ENCODE results near the gene EP400. TPM values are rescaled to one million over a fixed set of nuclear protein-coding genes. Genes with fewer than 3 reads are reported as not detected.

The EP400 gene
- total RNA-seq, 1 experiment from 2014 or later: 61.7 TPM

GRCh38 chr12:132125736-132126135, 176.0 kb downstream of the EP400 start:
- no peak overlapping the region for H2AFZ ChIP-seq (ENCODE audit: low read length)
- no peak overlapping the region for H3K4me2 ChIP-seq (ENCODE audit: insufficient read depth, insufficient read length, low read length)
- no peaks in the 10 kb centered on the region for H3K4me1 Mint-ChIP-seq
- no peak overlapping the region for H3K23ac ChIP-seq (ENCODE audit: insufficient read length, low read depth, low read length)
- no CpG with 5 or more reads among the region's 12 CpGs for WGBS (ENCODE audit: extremely low coverage, insufficient read length, low lambda C conversion rate)
- no peak for TF ChIP-seq CTCF (conservative IDR thresholded peaks at IDR 0.05)
- H3K4me1 ChIP-seq (ENCODE audit: insufficient read depth, low read length): no peaks in the 10 kb centered on the region
- no peak overlapping the region for H3K18ac ChIP-seq (ENCODE audit: insufficient read length, low read depth, low read length)
- H4K5ac ChIP-seq (ENCODE audit: insufficient read length, low read depth, low read length): no peak overlapping the region
- no peak overlapping the region for H3K56ac ChIP-seq (ENCODE audit: insufficient read length, low read depth, low read length)
- H4K91ac ChIP-seq (ENCODE audit: insufficient read length, low read depth, low read length): no peak overlapping the region
- no peaks in the 10 kb centered on the region for H3K79me2 ChIP-seq (ENCODE audit: insufficient read depth, low read length)
- H3K14ac ChIP-seq (ENCODE audit: insufficient read depth, low read length): no peak overlapping the region
- H3K79me1 ChIP-seq (ENCODE audit: insufficient read depth, low read depth, low read length, poor library complexity, severe bottlenecking): no peaks in the 10 kb centered on the region
- no peak overlapping the region for H3K27ac Mint-ChIP-seq
- no peak overlapping the region for H3T11ph ChIP-seq (ENCODE audit: low read length)
- no peak overlapping the region for H2BK5ac ChIP-seq (ENCODE audit: insufficient read length, low read length)
- peak; percentile 26 for DNase-seq
- H3K9me3 ChIP-seq (ENCODE audit: control insufficient read depth, low read depth, low read length): peaks cover 21% of the 10 kb centered on the region
- H2BK12ac ChIP-seq (ENCODE audit: insufficient read length, low read depth, low read length): no peak overlapping the region
- no peaks in the 10 kb centered on the region for H3K23me2 ChIP-seq (ENCODE audit: insufficient read length, low read depth, low read length, poor library complexity, severe bottlenecking)
- peaks cover 19% of the 10 kb centered on the region for H3K27me3 Mint-ChIP-seq (ENCODE audit: low read depth)
- no peak overlapping the region for H2BK20ac ChIP-seq (ENCODE audit: low read depth, low read length, poor library complexity, severe bottlenecking)
- peaks cover 63 to 78% (median 64%) of the 10 kb centered on the region in 3 experiments for H3K36me3 Mint-ChIP-seq (ENCODE audit: insufficient read depth in 1 of 3, low read depth in 3 of 3)
- no peaks in the 10 kb centered on the region for H3K27me3 ChIP-seq (ENCODE audit: insufficient read depth, low read length)
- H4K8ac ChIP-seq (replicated peaks; ENCODE audit: insufficient read length, low read depth, low read length): no peak overlapping the region
- H3K4me3 Mint-ChIP-seq: no peak overlapping the region
- no peak overlapping the region for H3K9ac ChIP-seq (ENCODE audit: extremely low read depth, insufficient read length, low read length)
- no peak overlapping the region for H2AK5ac ChIP-seq (ENCODE audit: insufficient read length, low read length)
- no peak overlapping the region for H3K4ac ChIP-seq (ENCODE audit: low read depth, low read length)
- H4K20me1 ChIP-seq (ENCODE audit: control insufficient read depth, insufficient read depth, insufficient read length): no peaks in the 10 kb centered on the region
- no peak overlapping the region for H2BK120ac ChIP-seq (ENCODE audit: low read depth, low read length, poor library complexity, severe bottlenecking)
- H2BK15ac ChIP-seq (ENCODE audit: low read depth, low read length): no peak overlapping the region
- no peak overlapping the region for H3K27ac ChIP-seq (ENCODE audit: insufficient read length, low read depth, low read length)
- peaks cover 33 to 41% of the 10 kb centered on the region in 2 experiments for H3K9me3 Mint-ChIP-seq
